Lower lobe of right lung (tissue), 2 donors: ENCODE data around the gene MEGF9. TPM values are rescaled to one million over a fixed set of nuclear protein-coding genes. Genes with fewer than 3 reads are reported as not detected.
"Not testable (repeated sequence)": the region's sequence is repeated elsewhere in the genome, so short reads cannot be mapped to it uniquely, and the experiment has no call there.

ENCODE experiments used
- ATAC-seq, 2 donors: fragments of 200-7000 bp; cut with Tn5 transposase; one replicate each; pipeline ENCODE4 v1.9.1; 2020 to 2022; ENCODE audit warnings: mild to moderate bottlenecking in 2 of 2, moderate library complexity in 2 of 2
- DNase-seq: peaks from one replicate; pipeline ENCODE4 v3.0.0-alpha.2; 2020
- H3K27ac ChIP-seq: fragments of 200-600 bp; one replicate; pipeline ENCODE4 v1.8.0; 2022
- H3K27me3 ChIP-seq: fragments of 200-600 bp; one replicate; pipeline ENCODE4 v1.8.0; 2022; ENCODE audit warnings: low read depth
- H3K36me3 ChIP-seq: fragments of 200-600 bp; one replicate; pipeline ENCODE4 v1.8.0; 2022; ENCODE audit warnings: mild to moderate bottlenecking
- H3K4me1 ChIP-seq: fragments of 200-600 bp; one replicate; pipeline ENCODE4 v1.8.0; 2022
- H3K4me3 ChIP-seq: fragments of 200-600 bp; one replicate; pipeline ENCODE4 v1.8.0; 2022; ENCODE audit warnings: mild to moderate bottlenecking
- H3K9me3 ChIP-seq: fragments of 200-600 bp; one replicate; pipeline ENCODE4 v1.8.0; 2022
- CTCF ChIP-seq: fragments of 200-600 bp; IDR thresholded peaks from one replicate; pipeline ENCODE4 v1.8.0; 2022; ENCODE audit warnings: antibody characterized with exemption, mild to moderate bottlenecking
- intact Hi-C: fragments of 100-400 bp; cut with DNase I; formaldehyde crosslinking; loops from one replicate; pipeline ENCODE4 v1.11.0; 2022
- total RNA-seq: library from RNA; stranded (reverse); fragmentation: NEBNext Ultra II Directional; extraction: Animal tissue kit (Norgen Biotek cat#: 25700); gene quantifications from one replicate; pipeline ENCODE4 v1.2.1, GENCODE V29; 2021
- donor health status: DM: no; HTN: yes; CAD: no; lungs with severe emphysema.

The MEGF9 gene
- total RNA-seq, 1 donor from 2014 or later = 71.1 TPM

DNA sequence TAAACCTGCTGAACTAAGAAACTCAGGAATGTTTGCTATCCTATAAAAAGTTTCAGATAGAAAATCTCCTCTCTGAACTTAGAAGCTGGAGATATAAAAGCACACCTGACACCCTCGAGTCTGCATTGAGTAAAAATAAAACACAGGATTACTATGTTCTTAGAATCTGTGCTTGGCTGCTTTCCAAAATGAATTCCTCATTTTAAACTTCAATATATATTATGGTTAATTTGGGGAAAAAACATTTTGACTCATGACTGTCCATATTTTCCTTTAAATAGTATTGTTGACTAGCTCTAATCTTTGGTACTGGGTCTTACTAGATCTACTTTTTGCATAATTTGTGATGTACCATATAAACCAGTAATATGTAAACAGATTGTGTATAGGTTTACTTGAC is 42.3 kb upstream of the MEGF9 start:
- intact Hi-C loops = no loop called here
- no peak for DNase-seq
- TF ChIP-seq CTCF = no peak
- Histone ChIP-seq H3K4me3 (no peak overlapping the region), H3K9me3 (no peaks in the 10 kb centered on the region), H3K27me3 (no peaks in the 10 kb centered on the region), H3K4me1 (peaks cover 27% of the 10 kb centered on the region), H3K36me3 (peaks cover 29% of the 10 kb centered on the region), H3K27ac (no peak overlapping the region)
- no peak for ATAC-seq

GRCh38 chr9:120755810-120756434 is 41.7 kb upstream of the MEGF9 start:
- Histone ChIP-seq H3K27ac (no peak overlapping the region), H3K36me3 (peaks cover 23% of the 10 kb centered on the region), H3K4me3 (no peak overlapping the region), H3K27me3 (no peaks in the 10 kb centered on the region), H3K9me3 (no peaks in the 10 kb centered on the region), H3K4me1 (peaks cover 27% of the 10 kb centered on the region)
- peak; percentile 93 for TF ChIP-seq CTCF
- intact Hi-C loops = no loop called here
- DNase-seq (no peak), ATAC-seq (peak; percentile 85)

DNA sequence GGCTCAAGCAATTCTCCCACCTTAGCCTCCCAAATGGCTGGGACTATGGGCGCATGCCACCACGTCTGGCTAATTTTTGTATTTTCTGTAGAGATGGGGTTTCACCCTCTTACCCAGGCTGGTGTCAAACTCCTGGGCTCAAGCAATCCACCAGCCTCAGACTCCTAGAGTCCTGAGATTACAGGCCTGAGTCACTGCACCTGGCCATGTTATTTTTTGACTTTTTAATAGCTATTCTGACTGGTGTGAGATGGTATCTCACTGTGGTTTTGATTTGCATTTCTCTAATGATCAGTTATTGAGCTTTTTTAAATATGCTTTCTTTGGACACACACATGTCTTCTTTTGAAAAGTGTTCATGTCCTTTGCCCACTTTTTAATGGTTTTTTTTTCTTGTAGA is 40.8 kb upstream of the MEGF9 start:
- peaks cover 27% of the 10 kb centered on the region for H3K4me1 ChIP-seq
- H3K4me3 ChIP-seq = no peak overlapping the region
- peaks cover 17% of the 10 kb centered on the region for H3K36me3 ChIP-seq
- H3K27me3 ChIP-seq = no peaks in the 10 kb centered on the region
- TF ChIP-seq CTCF = no peak
- DNase-seq (no peak), ATAC-seq (no peak)
- H3K9me3 ChIP-seq = no peaks in the 10 kb centered on the region
- no peak overlapping the region for H3K27ac ChIP-seq
- intact Hi-C loops = no loop called here

DNA sequence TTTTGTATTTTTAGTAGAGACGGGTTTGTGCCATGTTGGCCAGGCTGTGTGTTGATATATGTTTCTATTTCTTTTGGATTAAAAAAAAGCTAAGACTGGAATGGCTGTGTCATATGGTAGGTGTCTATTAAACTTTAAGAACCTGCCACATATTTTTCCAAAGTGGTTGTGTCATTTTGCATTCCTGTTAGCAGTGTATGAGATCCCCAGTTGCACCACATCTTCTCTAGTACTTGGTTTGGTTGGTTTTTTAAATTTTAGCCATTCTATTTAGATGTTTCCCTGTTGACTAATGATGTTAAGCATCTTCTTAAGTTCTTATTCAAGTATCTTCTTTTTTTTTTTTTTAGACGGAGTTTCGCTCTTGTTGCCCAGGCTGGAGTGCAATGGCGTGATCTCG is 36.2 kb upstream of the MEGF9 start:
- no peak for TF ChIP-seq CTCF
- H3K27ac ChIP-seq = no peak overlapping the region
- no peak overlapping the region for H3K4me3 ChIP-seq
- intact Hi-C loops = no loop called here
- ATAC-seq (no peak), DNase-seq (no peak)
- H3K4me1 ChIP-seq = no peaks in the 10 kb centered on the region
- H3K27me3 ChIP-seq = no peaks in the 10 kb centered on the region
- H3K9me3 ChIP-seq = no peaks in the 10 kb centered on the region
- H3K36me3 ChIP-seq = no peaks in the 10 kb centered on the region

DNA sequence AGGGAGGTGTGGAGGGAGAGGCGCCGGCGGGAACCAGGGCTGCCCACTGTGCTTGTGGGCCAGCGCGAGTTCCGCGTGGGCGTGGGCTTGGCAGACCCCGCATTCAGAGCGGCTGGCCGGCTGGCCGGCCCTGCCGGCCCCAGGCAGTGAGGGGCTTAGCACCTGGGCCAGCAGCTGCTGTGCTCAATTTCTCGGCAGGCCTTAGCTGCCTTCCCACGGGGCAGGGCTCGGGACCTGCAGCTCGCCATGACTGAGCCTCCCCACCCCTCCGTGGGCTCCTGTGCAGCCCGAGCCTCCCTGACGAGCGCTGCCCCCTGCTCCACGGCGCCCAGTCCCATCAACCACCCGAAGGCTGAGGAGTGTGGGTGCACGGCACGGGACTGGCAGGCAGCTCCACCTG is 32.1 kb upstream of the MEGF9 start:
- H3K36me3 ChIP-seq, H3K4me1 ChIP-seq, DNase-seq, H3K27ac ChIP-seq, H3K27me3 ChIP-seq, intact Hi-C loops, H3K9me3 ChIP-seq, ATAC-seq, H3K4me3 ChIP-seq: not testable (repeated sequence)

- Histone ChIP-seq H3K4me3 (no peak overlapping the region), H3K27me3 (no peaks in the 10 kb centered on the region), H3K27ac (no peak overlapping the region), H3K36me3 (no peaks in the 10 kb centered on the region), H3K9me3 (no peaks in the 10 kb centered on the region), H3K4me1 (no peaks in the 10 kb centered on the region)
- intact Hi-C loops = no loop called here
- DNase-seq (no peak), ATAC-seq (no peak)
- no peak for TF ChIP-seq CTCF
Observed at GRCh38 chr9:120745278-120745677, 31.0 kb upstream of the MEGF9 start.
